ENCODE measurements around the gene PAX6.

- TF ChIP-seq CTCF (IDR thresholded peaks at IDR 0.05) (no peak), REST (IDR thresholded peaks at IDR 0.05; ENCODE audit: low read depth, low read length) (no peak), MAX (IDR thresholded peaks at IDR 0.05; ENCODE audit: low read depth) (no peak), MXI1 (IDR thresholded peaks at IDR 0.05; ENCODE audit: low read depth, low read length) (no peak), TCF12 (IDR thresholded peaks at IDR 0.05) (no peak), FOXM1 (IDR thresholded peaks at IDR 0.05; ENCODE audit: low read depth) (no peak), JUND (IDR thresholded peaks at IDR 0.05) (no peak), SIN3A (IDR thresholded peaks at IDR 0.05; ENCODE audit: borderline replicate concordance, low read depth, low read length) (no peak), CHD2 (IDR thresholded peaks at IDR 0.05; ENCODE audit: low read length, partially characterized antibody) (no peak), MEF2A (IDR thresholded peaks at IDR 0.05; ENCODE audit: borderline replicate concordance, low read depth) (peak; percentile 91)
Measured at GRCh38 chr11:31779374-31779791, 31.7 kb downstream of the PAX6 start.
